GM19099 (cell line): ENCODE results near the gene LRMDA.

Experiments
- POLR2A ChIP-seq: IDR thresholded peaks from 3 replicates; pipeline ENCODE4 v1.6.1; 2011; ENCODE audit warnings: low read depth; ENCODE audit not compliant: insufficient read length; ENCODE audit errors: extremely low read depth

Gene LRMDA

DNA sequence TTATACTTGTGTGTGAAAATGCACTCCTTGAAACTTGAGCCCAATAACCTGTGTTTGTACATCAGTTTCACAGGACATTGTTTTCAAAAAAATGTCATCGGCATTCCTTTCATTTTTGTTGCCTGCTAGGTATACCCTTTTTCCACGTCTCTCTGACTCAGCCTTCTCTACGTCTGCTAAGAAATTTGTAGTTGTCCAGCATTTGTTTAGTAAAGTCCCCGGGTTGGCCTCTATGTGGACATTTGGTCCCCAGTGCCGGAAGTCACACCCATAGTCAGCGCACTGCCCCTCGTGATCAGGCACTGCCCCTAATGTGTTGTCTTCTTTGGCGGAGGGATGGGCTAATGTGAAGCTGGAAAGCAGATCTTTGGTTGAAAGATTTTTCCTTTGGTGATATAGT, 222.3 kb downstream of the LRMDA start:
- no peak for TF ChIP-seq POLR2A

DNA sequence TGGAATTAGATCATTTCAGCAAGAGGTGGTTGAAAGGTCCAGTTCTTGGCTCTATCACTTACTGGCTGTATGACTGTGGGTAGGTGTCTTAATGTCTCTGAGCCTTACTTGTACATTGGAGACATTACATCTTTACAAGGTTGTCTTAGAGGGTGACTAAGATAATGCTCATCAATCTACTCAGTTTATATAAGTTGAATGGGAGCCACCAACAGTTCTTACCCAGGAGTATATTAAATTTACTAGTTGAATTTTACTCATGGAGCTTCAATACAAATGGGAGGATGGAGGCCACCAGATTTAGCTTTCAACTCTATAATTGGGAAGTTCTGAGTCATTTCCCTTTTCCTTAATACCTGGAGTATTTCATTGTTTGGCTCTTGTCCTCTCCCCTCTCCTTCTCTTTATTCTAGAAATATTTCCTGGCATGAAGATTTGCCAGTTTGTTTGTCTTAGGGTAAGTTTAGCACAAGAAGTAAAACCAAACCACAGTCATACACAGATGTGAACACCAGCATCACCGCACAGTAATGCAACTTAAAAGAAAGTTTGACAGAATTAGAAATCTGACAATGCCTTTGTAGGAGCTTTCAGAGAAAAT, 222.8 kb downstream of the LRMDA start:
- no peak for TF ChIP-seq POLR2A

DNA sequence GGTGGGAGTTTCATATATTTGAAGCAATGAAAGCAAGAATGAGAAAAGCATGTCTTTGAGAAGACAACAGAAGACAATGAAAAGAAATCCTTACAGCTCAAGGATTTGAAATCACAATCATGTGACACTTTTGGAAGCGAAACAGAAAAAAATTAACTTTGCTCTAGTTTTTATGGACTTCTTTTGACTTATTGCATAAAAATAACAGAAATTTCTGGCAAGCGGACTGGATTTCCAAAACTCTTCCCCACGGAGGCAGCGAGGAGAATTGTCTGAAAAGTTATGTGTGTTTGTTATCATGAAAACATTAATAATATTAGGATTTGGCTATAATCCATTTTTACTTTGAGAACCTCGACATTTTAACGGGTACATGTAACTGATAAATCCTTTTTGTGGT, 223.3 kb downstream of the LRMDA start:
- no peak for TF ChIP-seq POLR2A

DNA sequence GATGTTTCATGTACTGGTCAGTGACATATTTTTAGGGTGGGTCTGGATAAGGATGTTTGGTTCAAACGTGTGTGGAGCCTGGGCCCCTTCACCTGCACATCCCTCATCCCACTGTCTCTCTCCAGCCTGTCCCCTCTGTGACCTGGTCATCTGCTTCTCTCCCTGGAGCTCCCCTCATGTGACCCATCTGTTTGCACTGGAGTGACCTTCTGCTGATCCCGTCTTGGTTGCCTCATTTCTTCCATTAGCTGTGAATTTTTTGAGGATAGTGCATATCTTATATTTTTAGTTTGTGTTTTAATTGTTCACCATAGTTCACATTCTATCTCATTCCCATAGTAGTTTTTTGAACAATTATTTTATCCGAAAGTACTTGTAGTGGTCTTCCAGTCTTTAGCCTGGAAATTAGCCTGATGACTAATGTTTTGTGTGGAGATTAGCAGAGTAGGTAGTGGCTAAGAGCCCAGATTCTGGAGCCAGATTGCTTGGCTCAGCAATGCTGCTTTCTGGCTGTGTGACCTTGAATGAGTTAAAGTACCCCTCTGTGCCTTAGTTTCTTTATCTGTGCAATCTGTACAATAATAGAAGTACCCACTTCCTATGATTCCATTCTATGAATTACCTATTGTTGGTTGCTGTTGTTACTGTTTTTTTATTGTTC, 224.5 kb downstream of the LRMDA start:
- no peak for TF ChIP-seq POLR2A

DNA sequence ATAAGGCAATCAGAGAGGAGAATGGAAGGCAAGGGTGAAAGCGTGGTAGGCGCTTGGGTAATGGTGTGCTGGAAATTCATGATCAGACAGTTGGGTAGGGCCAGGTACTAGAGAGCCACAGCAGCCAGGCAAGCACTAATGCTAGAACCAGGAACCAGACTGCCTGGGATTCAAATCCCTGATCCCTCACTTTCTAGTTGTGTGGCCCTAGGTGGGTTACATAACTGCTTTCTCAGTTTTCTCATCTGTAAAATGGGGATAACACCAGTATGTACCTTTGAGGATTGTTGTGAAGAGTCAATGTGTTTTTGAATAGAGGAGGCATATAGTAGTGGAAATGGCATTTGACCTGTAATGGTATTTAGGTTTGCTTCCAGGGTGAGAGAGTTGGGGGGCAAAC, 225.9 kb downstream of the LRMDA start:
- TF ChIP-seq POLR2A, result no peak

DNA sequence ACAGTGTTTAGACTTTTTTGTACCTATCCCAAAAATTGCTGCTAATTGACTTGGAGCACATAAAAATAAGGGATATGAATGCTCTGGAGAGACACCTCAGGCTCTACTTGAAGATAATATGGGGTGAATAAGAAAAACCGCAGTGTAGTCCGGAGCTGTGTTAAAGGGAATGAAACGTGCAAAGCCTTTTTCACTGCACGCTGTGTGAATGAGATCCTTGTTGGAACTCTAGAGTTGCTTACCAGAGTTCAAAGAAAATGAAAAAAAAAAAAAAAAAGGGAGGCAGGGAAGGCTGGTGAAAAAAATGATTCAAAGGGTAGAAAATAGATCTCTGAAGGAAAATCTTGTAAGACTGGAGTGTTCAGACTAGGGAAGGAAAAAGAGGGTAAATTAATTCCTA, 226.6 kb downstream of the LRMDA start:
- TF ChIP-seq POLR2A, result no peak

DNA sequence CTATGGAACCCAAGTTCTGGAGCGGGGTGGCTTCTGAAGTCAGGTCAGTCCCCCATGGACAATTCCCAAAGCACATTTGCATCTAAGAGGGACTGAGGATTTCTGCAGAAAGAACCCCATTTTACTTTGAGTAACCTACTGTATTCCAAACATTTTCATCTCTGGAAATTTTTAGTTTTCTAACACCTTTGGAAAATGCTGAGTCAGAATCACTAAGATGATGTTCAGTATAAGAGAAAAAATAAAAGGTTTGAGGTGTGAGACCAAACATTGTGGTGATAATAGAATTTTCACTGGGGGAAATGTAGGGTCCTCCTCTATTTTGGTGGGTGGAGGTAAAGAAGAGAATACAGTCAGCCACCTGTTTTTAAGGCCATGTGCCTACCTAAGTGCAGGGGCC, 227.1 kb downstream of the LRMDA start:
- TF ChIP-seq POLR2A, result no peak

DNA sequence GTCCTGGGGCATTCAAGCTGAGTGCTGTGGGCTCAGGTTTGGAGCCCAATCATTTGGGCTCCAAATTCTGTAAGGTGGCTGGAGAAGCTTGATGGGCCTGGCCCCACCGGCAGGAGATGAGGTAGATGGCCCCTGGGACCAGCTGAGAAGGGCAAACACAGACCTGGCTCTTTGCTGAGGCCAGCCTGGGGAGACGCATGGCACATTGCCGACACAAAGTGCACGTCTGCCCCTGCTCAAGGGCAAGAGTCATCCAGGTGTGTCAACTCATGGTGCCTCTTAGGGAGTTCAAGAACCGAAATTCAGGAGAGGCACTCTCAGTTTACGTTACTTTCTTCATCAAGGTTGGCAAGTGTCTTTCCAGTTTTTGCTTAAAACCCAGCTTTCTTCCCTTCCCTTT, 227.5 kb downstream of the LRMDA start:
- TF ChIP-seq POLR2A, result no peak

DNA sequence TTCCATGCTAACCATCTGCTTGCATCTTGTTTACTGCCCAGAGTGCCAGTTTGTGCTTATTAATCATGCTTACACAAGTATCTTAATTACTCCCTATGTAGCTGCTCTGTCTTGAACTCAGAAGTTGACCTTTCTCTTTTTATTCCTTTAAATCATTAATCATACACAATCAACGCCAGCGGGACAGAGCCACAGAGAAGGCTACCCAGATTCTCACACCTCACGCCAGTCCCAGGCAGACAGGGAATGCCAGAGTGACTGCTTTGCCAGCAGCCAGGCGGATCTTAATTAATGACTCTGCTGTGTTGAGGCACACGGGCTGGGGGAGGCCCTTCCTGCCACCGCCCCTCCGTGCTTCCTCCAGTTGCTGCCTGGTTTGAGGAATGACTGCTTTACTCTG, 229.4 kb downstream of the LRMDA start:
- TF ChIP-seq POLR2A, result no peak

DNA sequence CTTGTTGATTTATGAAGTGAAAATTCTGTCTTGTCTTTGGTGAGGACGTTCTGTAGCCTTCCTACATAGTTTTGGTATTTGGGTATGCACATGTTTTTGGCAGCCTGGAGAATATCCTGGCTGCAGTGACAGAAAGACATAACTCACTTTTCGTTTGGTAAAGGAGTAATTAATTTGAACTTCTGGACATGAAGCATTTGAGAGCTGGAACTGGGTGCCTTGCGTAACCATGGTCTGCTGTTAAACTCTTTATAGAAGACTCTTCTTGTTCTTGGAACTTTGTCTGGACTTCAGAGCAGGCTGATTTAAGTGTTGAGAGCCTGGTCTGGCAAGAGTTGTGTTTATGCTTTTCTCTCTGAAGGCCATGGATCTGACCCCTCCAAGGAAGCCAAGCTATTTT, 231.3 kb downstream of the LRMDA start:
- no peak for TF ChIP-seq POLR2A

DNA sequence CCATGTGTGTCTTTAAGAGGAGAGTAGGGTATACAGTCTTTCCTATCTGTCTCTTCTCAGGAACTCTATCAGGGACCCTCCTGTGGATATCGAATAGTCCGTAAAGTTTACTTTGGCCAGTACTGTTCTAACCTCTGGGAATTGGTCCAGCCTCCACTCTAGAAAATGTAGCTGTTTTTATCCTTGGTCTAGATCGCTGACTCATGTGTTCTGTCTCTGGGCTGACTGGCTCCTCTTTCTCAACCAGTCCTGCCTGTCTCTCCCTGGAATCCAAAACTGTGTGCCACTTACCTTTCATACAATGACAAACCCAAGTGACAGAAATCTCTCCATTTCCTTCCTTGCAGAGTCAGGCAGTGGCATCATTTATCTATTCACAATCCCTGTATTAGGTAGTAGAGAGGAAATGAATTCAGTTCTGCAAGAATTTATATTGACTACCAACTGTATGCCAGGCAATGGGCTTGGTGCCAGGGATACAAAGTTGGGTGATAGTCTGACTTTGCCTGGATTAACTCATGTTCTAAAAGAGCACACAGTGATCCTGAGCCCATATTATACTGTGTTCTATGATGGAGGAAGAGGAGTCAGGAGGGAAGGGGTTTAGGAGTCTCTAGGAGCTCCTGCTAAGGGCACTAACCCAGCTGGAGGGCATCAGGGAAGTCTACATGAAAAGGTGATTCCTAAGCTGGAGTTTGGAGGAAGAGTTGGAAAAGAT, 232.7 kb downstream of the LRMDA start:
- TF ChIP-seq POLR2A, result no peak

DNA sequence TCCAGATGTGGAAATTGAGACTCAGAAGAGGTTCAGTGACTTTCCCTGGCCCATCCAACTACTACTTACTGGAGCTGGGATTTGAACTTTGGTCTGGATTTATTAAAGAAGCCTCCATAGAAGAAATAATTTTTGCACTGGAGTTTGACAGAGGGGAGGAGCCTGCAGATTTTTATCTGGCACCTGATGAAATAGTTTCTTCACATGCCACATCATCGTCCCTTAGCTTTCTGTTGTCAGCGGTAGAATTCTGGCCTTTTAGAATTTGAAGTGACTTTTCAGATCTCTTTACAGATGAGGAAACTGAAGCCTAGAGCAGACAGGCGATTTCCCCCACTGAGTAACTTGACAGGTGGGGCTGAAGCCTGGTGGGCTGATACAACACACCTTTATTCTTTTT, 233.5 kb downstream of the LRMDA start:
- no peak for TF ChIP-seq POLR2A

DNA sequence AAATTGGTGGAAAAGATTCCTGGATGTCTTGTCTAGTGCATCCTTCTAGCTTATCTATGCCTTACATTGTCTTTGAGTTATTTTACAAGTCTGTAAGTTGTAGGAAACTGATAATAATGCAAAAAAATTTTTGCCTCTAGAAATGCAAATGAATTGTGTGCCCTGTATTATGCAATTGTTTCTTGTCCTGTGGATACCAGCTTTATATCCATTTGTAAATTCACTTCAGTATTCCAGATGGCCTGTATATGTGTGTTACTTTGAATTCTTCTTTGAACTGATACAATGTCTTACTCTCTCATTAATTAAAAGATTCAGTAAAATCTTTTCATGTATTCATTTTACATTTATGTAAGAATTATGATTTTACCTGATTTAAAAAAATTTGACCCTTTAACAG, 234.3 kb downstream of the LRMDA start:
- no peak for TF ChIP-seq POLR2A

DNA sequence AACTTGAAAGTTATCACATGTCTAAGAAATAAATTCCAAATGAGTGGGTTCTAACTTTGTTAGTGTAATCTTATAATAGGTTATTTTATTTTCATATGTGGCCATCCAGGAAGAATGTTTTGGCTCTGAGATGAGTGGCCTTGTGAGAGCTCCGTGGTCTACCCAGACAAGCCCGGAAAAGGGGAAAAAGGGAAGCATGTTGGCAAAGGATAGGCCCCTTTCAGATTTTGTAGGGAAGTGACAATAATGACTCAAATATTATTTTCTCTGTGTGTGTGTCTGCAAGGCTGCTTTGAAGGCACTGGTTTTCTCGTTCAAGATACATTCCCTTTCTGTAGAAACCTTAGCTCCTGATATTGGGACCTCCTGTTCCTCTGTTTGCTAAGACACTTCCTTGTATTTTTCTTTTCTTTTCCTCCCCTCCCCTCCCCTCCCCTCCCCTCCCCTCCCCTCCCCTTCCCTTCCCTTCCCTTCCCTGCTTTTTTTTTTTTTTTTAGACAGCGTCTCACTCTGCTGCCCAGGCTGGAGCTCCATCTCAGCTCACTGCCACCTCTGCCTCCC, 240.8 kb downstream of the LRMDA start:
- no peak for TF ChIP-seq POLR2A

DNA sequence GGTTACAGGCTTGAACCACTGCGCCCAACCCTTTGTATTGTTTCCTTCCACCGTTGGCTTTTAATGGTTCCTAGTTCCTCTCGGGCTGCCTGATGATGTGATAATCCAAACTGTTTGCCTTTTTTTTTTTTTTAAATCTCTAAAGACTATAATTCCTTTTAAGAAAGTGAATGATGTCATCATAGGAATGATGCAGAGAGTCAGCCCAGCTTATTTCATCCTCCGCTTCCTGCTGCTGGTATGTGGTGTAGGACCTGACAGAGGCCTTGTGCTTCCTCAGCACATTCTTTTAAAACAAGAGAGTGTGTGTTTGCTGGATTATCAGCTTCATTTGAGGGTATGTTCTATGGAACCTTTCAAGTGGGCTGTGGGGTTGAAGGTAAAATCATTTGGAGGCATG, 241.4 kb downstream of the LRMDA start:
- no peak for TF ChIP-seq POLR2A

DNA sequence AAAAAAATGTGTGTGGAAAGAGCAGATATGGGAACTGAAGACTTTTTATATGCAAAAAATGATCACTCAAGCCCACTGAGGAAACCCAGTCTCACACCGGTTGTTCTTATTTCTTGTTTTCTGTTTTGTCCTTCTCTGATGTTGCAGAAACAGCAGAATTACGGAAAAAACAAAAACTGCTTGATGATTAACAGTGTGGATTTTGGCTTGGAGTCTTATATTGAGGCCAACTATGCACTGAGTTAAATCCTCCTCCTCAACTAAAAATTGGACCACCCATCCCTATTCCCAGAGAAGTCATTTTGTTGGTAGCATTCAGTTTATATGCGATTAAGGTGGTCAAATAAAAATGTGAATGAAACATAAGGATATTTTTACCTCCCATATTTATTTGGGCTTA, 246.1 kb downstream of the LRMDA start:
- TF ChIP-seq POLR2A, result no peak
